ENCODE data around the gene KRT3.

KRT3 gene

DNA sequence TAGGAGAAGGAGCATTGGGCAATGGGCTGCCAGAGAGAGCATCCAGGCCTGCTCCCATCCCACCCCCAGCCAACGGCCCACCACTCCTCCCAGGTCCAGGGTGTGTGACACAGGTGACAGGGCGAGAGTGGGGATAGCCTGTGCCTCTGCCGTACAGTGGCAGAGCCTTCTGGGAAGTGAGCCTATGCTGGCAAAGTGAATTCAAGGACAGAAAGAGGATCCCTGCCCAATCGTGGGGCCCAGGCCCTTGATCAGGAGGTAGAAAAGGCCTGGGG lies 38.7 kb upstream of the KRT3 start:
- H4K20me1 ChIP-seq (ENCODE audit: insufficient read depth, low read length), result no peaks in the 10 kb centered on the region
- no peak for TF ChIP-seq EZH2 (optimal IDR thresholded peaks at IDR 0.05; ENCODE audit: low read depth, low read length)
- TF ChIP-seq, protein P1, sequence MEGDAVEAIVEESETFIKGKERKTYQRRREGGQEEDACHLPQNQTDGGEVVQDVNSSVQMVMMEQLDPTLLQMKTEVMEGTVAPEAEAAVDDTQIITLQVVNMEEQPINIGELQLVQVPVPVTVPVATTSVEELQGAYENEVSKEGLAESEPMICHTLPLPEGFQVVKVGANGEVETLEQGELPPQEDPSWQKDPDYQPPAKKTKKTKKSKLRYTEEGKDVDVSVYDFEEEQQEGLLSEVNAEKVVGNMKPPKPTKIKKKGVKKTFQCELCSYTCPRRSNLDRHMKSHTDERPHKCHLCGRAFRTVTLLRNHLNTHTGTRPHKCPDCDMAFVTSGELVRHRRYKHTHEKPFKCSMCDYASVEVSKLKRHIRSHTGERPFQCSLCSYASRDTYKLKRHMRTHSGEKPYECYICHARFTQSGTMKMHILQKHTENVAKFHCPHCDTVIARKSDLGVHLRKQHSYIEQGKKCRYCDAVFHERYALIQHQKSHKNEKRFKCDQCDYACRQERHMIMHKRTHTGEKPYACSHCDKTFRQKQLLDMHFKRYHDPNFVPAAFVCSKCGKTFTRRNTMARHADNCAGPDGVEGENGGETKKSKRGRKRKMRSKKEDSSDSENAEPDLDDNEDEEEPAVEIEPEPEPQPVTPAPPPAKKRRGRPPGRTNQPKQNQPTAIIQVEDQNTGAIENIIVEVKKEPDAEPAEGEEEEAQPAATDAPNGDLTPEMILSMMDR (IDR thresholded peaks at IDR 0.05; ENCODE audit: low read length), result no peak
- TF ChIP-seq EZH2phosphoT487 (IDR thresholded peaks at IDR 0.05; ENCODE audit: low read length), result no peak

DNA sequence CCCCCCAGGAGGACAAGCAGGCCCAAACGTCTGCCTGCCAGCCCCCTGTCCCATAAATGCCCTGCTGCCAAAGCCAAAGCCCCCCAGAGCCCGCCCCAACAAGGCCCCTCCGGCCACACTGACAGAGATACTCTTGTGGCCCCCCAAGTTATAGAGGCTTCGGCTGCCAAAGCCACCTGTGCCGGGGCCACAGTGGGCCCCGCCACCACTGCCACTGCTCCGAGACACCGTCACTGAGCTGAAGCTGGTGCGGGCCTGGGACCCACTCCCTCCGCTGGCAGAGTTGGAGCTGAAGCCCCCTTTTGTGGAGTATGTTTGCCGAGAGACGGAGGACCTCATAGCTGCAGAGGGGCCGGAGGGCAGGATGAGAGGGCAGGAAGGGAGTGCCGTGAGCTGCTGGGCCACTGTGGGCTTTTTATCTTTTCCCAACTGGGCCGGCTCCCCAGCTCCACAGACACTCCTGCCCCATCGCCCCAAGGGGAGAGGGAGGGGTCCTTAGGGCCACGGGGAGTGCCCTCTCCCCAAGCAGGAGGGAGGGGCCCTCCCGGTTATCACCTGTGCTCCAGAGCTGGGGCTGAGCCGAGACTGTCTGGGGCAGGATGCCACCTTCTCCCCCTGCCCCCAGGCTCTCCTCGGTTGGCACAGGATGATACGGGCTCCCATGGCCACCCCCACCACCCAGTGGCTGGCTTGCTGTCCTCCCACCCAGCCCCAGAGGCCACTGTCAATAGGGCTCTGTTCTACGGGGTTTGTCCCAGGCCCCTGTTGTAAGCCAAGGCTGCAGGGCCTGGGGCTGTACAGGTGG lies 38.2 kb upstream of the KRT3 start, which contains the start of gene KRT79:
TSS of gene KRT79 (minus strand) at position 390 of the 805 bp plus-strand sequence. CDS start at position 339, 51 bp downstream.
- H3K4me1 ChIP-seq (ENCODE audit: low read length), result no peaks in the 10 kb centered on the region
- no peaks in the 10 kb centered on the region for H3K9me2 ChIP-seq (replicated peaks; ENCODE audit: insufficient read depth, low read length)
- no peak within 1 kb of the TSS for H3K4me2 ChIP-seq (ENCODE audit: low read depth, low read length)
- peaks cover 99% of the 10 kb centered on the region for H3K27me3 ChIP-seq (replicated peaks; ENCODE audit: insufficient read depth, low read length)
- H3K27ac ChIP-seq (ENCODE audit: low read length), result no peak within 1 kb of the TSS
- H3K9me3 ChIP-seq (replicated peaks; ENCODE audit: insufficient read depth, low read length), result no peaks in the 10 kb centered on the region
- H2AFZ ChIP-seq (ENCODE audit: low read length), result no peak within 1 kb of the TSS
- TF ChIP-seq EZH2 (optimal IDR thresholded peaks at IDR 0.05; ENCODE audit: low read depth, low read length) (no peak), EZH2phosphoT487 (IDR thresholded peaks at IDR 0.05; ENCODE audit: low read length) (no peak)
- TF ChIP-seq, protein P1 (IDR thresholded peaks at IDR 0.05; ENCODE audit: low read length), result no peak
- no peaks in the 10 kb centered on the region for H4K20me1 ChIP-seq (ENCODE audit: insufficient read depth, low read length)
- H3K79me2 ChIP-seq (ENCODE audit: low read length), result no peaks in the 10 kb centered on the region
- H3K36me3 ChIP-seq (replicated peaks; ENCODE audit: insufficient read depth, low read length), result no peaks in the 10 kb centered on the region
- DNase-seq, result no peak
- H3F3A ChIP-seq (ENCODE audit: insufficient read depth, low read length), result no peaks in the 10 kb centered on the region
- H3K4me3 ChIP-seq (ENCODE audit: low read length), result no peak within 1 kb of the TSS
- no peak within 1 kb of the TSS for H3K9ac ChIP-seq (ENCODE audit: low read length)

More for the DNA sequence above, 38.7 kb upstream of the KRT3 start:
- Histone ChIP-seq H3F3A (ENCODE audit: insufficient read depth, low read length) (no peaks in the 10 kb centered on the region), H3K9ac (ENCODE audit: low read length) (no peak overlapping the region), H3K9me2 (replicated peaks; ENCODE audit: insufficient read depth, low read length) (no peaks in the 10 kb centered on the region), H3K27ac (ENCODE audit: low read length) (no peak overlapping the region), H3K9me3 (replicated peaks; ENCODE audit: insufficient read depth, low read length) (no peaks in the 10 kb centered on the region), H3K36me3 (replicated peaks; ENCODE audit: insufficient read depth, low read length) (no peaks in the 10 kb centered on the region), H3K4me1 (ENCODE audit: low read length) (no peaks in the 10 kb centered on the region), H3K79me2 (ENCODE audit: low read length) (no peaks in the 10 kb centered on the region), H3K4me2 (ENCODE audit: low read depth, low read length) (no peak overlapping the region), H2AFZ (ENCODE audit: low read length) (no peak overlapping the region), H3K4me3 (ENCODE audit: low read length) (no peak overlapping the region), H3K27me3 (replicated peaks; ENCODE audit: insufficient read depth, low read length) (peaks cover 99% of the 10 kb centered on the region)
- DNase-seq, result no peak

DNA sequence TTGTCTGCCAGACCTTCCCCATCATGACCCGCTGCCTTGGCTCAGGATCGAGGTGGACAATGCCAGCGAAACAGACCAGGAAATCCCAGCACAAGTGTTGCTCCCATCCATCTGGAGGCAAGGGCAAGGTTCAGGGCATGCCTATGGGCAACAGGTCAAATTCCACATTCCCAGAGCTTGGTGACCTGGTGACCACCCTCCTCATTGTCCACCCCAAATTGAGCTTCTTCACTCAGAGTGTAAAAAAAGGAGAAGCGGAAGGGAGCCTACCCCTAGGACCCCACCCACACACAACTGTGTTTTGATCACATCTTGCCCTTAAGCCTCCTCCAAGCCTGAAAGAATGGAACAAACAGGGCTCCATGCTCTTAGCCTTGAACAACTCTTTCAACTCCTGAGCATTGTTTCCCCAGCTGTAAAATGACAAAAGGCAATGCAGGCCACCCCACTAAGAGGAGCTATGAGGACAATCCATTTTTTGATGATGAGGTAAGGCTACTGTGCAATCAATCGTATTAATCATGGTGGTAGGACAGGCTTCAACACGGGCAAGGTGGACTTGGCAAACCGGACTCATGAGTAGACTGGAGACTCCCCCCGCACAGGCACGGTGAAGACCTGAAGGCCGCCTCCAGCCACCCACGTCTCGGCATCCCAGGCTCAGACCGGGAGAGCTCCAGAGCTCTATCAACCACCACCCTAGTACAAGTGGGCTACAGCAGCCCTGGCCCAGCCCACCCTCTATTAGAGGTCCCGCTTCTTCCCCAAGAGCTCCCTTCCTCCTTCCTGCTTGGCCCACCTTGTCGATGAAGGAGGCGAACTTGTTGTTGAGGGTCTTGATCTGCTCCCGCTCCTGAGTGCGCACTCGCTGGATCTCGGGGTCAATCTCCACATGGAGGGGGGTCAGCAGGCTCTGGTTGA lies 37.3 kb upstream of the KRT3 start:
- DNase-seq, result no peak
- H3K9me3 ChIP-seq (replicated peaks; ENCODE audit: insufficient read depth, low read length), result no peaks in the 10 kb centered on the region
- H3K4me2 ChIP-seq (ENCODE audit: low read depth, low read length), result no peak overlapping the region
- H4K20me1 ChIP-seq (ENCODE audit: insufficient read depth, low read length), result no peaks in the 10 kb centered on the region
- H3K4me1 ChIP-seq (ENCODE audit: low read length), result no peaks in the 10 kb centered on the region
- no peak overlapping the region for H2AFZ ChIP-seq (ENCODE audit: low read length)
- H3F3A ChIP-seq (ENCODE audit: insufficient read depth, low read length), result no peaks in the 10 kb centered on the region
- H3K27ac ChIP-seq (ENCODE audit: low read length), result no peak overlapping the region
- no peaks in the 10 kb centered on the region for H3K9me2 ChIP-seq (replicated peaks; ENCODE audit: insufficient read depth, low read length)
- H3K79me2 ChIP-seq (ENCODE audit: low read length), result no peaks in the 10 kb centered on the region
- TF ChIP-seq, protein P1 (IDR thresholded peaks at IDR 0.05; ENCODE audit: low read length), result no peak
- TF ChIP-seq EZH2phosphoT487 (IDR thresholded peaks at IDR 0.05; ENCODE audit: low read length) (no peak), EZH2 (optimal IDR thresholded peaks at IDR 0.05; ENCODE audit: low read depth, low read length) (no peak)
- no peak overlapping the region for H3K4me3 ChIP-seq (ENCODE audit: low read length)
- no peak overlapping the region for H3K9ac ChIP-seq (ENCODE audit: low read length)
- peaks cover 99% of the 10 kb centered on the region for H3K27me3 ChIP-seq (replicated peaks; ENCODE audit: insufficient read depth, low read length)
- no peaks in the 10 kb centered on the region for H3K36me3 ChIP-seq (replicated peaks; ENCODE audit: insufficient read depth, low read length)

Measured in MM.1S (cell line).